DLD1 (cell line): Measurements from ENCODE around the gene EPB41L3.
"Not testable (repeated sequence)": the region's sequence is repeated elsewhere in the genome, so short reads cannot be mapped to it uniquely, and the experiment has no call there.

Source experiments
- in situ Hi-C: cut with HindIII; loops from 2 replicates; pipeline ENCODE4 v1.10.0; 2017; ENCODE audit warnings: low sequenced_read_pairs

EPB41L3 gene

DNA sequence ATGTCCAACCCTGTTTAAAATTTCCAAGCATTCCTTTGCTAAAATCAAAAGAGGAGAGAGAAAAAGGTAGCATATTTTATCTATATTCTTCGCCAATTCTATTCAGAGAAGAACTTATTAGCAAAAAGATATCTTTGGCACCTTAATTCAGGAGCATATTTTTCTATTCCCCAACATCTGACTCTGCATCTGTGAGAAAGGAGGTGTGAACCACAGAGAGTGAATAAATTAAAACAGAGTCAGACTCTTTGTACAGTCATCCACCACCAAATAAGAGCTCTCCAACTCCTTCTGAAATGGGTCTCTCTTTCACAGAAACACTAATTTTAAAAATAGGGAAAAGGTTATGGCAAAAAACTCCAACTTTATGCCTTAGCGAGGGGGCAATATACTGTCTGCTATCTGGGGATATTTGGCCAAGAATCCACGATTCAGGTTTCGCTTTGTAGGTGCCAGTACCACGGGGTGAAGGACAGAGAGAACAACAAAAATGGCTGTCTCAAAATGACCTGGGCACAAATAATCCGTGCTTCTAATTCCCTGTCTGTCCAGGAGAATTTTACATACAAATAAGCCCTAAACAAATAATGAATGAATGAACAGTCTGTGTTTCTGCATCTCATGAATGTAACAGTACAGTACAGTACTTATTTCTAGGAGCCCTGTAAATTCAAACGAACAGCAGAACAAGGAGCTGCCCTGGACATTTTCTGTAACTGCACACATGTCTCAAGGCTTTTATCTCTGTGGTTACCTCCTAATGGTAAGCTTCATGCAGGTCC is 43.4 kb downstream of the EPB41L3 start:
- in situ Hi-C loops: no loop called here

- in situ Hi-C loops: no loop called here
These were observed 45.3 kb downstream of the EPB41L3 start for GRCh38 chr18:5498452-5498851.

DNA sequence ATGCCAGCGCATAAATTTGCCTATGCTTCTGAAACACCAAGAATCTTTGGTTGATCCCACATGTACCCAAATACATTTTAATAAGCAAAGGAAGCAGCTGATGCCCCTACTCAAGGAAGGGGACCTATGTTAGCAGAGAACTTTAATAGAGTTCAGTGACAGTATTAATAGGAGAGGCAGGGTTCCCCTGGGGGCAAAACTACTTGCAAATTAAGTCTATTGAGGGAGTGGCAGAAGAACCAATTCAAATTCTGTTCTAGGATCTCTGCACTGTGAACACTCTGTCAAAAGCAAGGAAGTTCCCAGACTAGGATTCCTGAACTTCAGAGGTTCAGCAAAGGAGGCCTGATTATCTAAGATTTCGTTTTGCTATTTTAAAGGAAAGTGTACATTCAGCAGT is 47.5 kb downstream of the EPB41L3 start:
- in situ Hi-C loops: no loop called here

- in situ Hi-C loops: no loop called here
These were observed 52.9 kb downstream of the EPB41L3 start for GRCh38 chr18:5490753-5491480.

GRCh38 chr18:5488844-5489243 is 55.0 kb downstream of the EPB41L3 start:
- in situ Hi-C loops: no loop called here

GRCh38 chr18:5488044-5488443 is 55.8 kb downstream of the EPB41L3 start:
- in situ Hi-C loops: not testable (repeated sequence)

- in situ Hi-C loops: no loop called here
These were observed 59.3 kb downstream of the EPB41L3 start for GRCh38 chr18:5484526-5484925.

DNA sequence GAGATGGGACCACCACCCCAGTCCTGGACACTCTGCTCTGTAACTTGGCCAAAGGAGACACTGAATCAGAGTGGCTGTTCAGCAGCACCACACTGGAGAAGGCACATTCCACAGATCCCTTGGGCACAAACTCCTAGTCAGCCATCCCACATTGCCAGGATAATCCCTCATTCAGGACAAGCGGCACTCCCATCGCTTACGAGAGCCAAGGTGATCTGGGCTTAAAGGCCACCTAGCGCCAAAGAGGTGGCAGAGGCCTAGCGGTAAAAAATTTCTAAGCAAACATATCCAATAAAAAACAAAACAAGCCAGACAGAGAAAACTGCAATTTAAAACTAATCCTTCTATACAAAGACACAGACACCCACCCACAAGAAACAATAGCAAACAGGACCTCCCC is 62.2 kb downstream of the EPB41L3 start:
- in situ Hi-C loops: no loop called here

DNA sequence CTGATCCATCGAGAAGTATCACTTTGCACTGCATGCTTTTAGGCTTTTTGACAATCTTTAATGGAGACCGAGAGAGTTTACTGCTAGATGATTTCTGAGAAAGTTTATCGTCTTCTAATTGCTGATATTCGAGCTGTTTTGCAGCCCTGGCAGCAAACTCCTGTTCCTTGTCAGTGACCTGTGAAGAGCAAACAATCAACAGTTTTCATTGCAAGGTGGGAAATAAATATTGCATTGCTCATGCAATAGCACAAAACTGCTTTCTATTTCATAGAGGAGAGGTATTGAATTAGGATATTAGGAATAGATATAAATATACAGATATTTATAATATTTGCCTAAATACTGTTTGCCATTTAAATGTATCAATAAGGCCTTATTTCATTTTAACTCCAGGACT is 65.5 kb downstream of the EPB41L3 start:
- in situ Hi-C loops: no loop called here

DNA sequence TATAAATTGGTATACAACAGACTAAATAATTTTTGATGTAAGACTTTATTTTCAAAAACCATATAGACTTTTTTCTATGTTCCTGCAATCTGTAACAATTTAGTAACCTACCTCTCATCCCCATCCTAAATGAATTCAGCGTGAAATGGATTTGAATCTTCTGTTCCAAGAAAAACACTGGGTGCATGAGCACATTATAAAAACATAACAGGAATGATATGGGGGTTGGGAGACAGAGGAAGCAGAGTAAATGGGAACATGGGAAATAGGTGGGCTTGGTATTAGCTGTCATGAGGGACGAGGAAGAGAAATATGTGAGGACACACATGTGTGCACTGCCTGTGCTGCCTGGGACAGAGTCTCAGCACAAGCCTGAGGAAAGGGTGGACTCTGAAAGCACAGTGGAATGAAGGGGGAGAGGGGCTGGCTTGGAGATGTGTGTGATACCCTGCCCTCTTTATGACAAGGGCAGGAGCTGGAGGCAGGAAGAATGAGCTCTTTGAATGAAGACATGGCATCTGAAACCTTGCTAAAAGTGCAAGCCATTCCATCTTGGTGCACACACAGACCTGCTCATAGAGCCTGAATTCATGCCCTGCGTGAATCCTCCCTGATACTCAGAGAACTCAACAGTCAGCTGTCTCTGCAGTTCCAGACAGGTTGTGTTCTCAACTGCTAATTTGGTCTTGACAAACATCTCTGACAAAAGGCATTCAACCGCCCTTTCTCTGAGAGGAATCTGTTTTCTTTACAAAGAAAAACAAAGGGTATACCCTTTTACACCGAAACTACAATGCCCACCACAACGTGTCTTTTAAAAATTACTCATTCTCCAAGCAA is 66.6 kb downstream of the EPB41L3 start:
- in situ Hi-C loops: no loop called here

- in situ Hi-C loops: no loop called here
These were observed 68.5 kb downstream of the EPB41L3 start for GRCh38 chr18:5475267-5475666.

DNA sequence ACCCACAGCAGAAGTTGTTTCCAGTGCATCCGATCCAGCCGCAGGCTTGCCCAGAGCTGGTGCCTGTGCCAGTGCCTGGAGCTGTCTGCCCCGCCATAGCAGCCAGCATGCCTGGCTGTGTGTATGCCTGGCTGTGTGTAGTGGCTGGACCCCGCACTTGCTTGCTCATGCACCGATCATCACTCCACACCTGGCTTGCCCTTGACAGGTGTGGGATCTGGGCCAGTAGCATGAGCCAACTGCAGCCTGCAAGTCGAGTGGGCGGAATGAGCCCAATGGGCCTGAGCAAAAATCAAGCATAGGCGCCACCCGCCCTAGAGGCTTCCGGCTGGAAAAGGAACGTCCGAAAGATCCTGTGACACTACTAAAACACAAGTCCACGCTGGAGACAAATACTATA is 74.5 kb downstream of the EPB41L3 start:
- in situ Hi-C loops: no loop called here

DNA sequence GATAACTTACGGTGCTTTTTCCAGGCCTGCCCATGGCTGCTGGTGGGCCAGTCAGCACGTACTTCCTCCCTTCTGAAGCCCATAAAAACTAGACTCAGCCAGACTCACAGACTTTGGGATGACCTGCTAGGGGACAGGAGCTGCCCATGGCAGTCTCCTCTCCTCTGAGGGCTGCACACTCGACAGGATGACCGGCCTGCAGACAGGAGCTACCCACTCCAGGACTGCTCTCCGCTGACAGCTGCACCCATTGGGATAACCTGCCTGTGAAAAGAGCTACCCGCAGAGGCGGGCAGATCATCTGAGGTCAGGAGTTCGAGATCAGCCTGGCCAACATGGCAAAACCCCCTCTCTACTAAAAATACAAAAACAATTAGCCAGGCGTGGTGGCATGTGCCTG is 75.4 kb downstream of the EPB41L3 start:
- in situ Hi-C loops: no loop called here

GRCh38 chr18:5467671-5468070 is 76.1 kb downstream of the EPB41L3 start:
- in situ Hi-C loops: no loop called here

- in situ Hi-C loops: no loop called here
These were observed 77.5 kb downstream of the EPB41L3 start for GRCh38 chr18:5466256-5466655.

GRCh38 chr18:5464251-5464650 is 79.5 kb downstream of the EPB41L3 start:
- in situ Hi-C loops: no loop called here

DNA sequence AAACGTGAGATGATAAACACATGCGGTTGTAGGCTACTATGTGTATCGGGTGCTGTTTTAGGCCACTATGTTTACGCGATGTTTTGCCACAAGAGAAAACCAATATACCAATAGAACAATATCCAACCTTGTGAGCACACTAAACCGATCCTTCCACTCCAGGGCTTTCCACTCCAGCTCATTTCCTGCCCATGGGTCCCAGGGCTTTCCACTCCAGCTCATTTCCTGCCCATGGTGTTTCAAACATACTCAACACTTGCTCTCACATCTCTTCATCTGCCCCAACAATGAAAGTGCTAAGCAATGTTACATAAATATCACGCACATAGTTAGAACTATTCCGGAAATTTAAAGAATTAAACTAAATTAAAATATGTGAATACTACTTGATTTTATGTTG is 80.0 kb downstream of the EPB41L3 start:
- in situ Hi-C loops: no loop called here

DNA sequence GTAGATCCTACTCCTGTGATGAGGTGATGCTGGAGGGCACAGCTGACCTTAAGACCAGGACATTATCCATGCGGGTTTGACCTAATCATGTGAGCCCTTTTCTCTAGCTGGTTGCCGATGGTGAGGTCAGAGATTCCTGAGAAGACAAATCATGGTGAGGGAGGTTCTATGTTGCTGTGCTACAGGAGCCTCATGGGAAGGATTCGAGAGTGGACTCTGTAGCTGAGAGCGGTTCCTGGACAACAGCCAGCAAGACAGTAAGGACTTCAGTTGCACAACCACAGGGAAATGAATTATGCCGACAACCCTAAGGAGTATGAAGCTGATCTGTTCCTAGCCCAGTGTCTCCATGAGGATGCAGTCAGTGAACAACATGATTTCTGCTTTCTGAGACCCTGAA is 80.4 kb downstream of the EPB41L3 start:
- in situ Hi-C loops: no loop called here

DNA sequence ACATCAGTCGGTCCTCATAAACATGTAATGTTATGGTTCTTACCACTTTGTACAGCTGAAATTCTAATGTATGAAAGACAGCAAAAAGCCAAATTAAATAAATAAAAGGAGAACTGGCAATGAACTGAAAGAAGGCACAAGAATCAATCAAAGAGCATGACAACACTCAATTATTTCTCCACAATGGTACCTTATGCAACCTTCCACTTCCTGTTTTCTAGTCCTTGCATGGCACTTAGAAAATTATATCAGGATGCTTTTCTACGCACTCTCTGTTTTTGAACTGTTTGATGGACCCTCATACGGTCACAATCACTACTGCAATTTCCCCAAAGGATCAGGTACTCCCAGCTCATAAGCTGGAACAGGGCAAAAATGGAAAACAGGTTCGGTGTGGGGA is 81.6 kb downstream of the EPB41L3 start:
- in situ Hi-C loops: no loop called here

GRCh38 chr18:5461041-5461440 is 82.8 kb downstream of the EPB41L3 start:
- in situ Hi-C loops: no loop called here

- in situ Hi-C loops: no loop called here
These were observed 86.3 kb downstream of the EPB41L3 start for GRCh38 chr18:5457462-5457957.
